Measurements from ENCODE around the gene PML. TPM values are rescaled to one million over a fixed set of nuclear protein-coding genes. Genes with fewer than 3 reads are reported as not detected.
A peak's percentile ranks its signal among the peaks of the same experiment; 100 is the strongest.

The PML gene
- total RNA-seq, 4 donors from 2014 or later: 24.1 to 75.1 (median 52.1) TPM

GRCh38 chr15:74022706-74023470, 28.4 kb downstream of the PML start:
- H3K4me3 ChIP-seq: no peak overlapping the region
- no peaks in the 10 kb centered on the region for H3K27me3 ChIP-seq
- peaks cover 0 to 32% (median 11%) of the 10 kb centered on the region in 3 donors for H3K4me1 ChIP-seq
- WGBS, 2 donors (ENCODE audit: low coverage in 1 of 2): 88 to 89% methylated on average over 10 to 31 of the region's 66 CpGs
- H3K27ac ChIP-seq: no peak overlapping the region
- H3K9me3 ChIP-seq: no peaks in the 10 kb centered on the region
- ATAC-seq: no peak
- peaks cover 0 to 76% of the 10 kb centered on the region in 2 donors for H3K36me3 ChIP-seq
- TF ChIP-seq CTCF (IDR thresholded peaks at IDR 0.05) (no peak), EP300 (IDR thresholded peaks at IDR 0.05) (no peak)

- Histone ChIP-seq H3K9me3 (no peaks in the 10 kb centered on the region), H3K27ac (peak overlapping the region in 2 of 4 donors; percentile 9 to 31), H3K4me1 (peaks cover 0 to 42% (median 14%) of the 10 kb centered on the region in 3 donors), H3K36me3 (peaks cover 0 to 79% of the 10 kb centered on the region in 2 donors), H3K27me3 (no peaks in the 10 kb centered on the region), H3K4me3 (no peak overlapping the region)
- ATAC-seq: no peak
- 82 to 83% methylated on average over 1 to 2 of the region's 2 CpGs for WGBS, 2 donors (ENCODE audit: low coverage in 1 of 2)
- TF ChIP-seq POLR2AphosphoS5 (IDR thresholded peaks at IDR 0.05) (no peak), POLR2A (IDR thresholded peaks at IDR 0.05) (no peak), CTCF (IDR thresholded peaks at IDR 0.05) (no peak), EP300 (IDR thresholded peaks at IDR 0.05) (no peak)
Measured at GRCh38 chr15:74024687-74025086, 30.2 kb downstream of the PML start.

GRCh38 chr15:74025436-74025835, 30.9 kb downstream of the PML start:
- ATAC-seq: peak; percentile 5
- Histone ChIP-seq H3K36me3 (peaks cover 0 to 81% of the 10 kb centered on the region in 2 donors), H3K9me3 (no peaks in the 10 kb centered on the region), H3K4me1 (peaks cover 0 to 42% (median 14%) of the 10 kb centered on the region in 3 donors), H3K27me3 (no peaks in the 10 kb centered on the region), H3K4me3 (no peak overlapping the region), H3K27ac (no peak overlapping the region)
- TF ChIP-seq EP300 (IDR thresholded peaks at IDR 0.05): no peak
- no peak for TF ChIP-seq POLR2AphosphoS5 (IDR thresholded peaks at IDR 0.05)
- TF ChIP-seq CTCF (IDR thresholded peaks at IDR 0.05): no peak
- no peak for TF ChIP-seq POLR2A (IDR thresholded peaks at IDR 0.05)
- 50 to 68% methylated on average over 1 to 3 of the region's 5 CpGs for WGBS, 2 donors (ENCODE audit: low coverage in 1 of 2)

GRCh38 chr15:74027688-74028087, 33.2 kb downstream of the PML start:
- H3K36me3 ChIP-seq: peaks cover 0 to 83% of the 10 kb centered on the region in 2 donors
- peaks cover 0 to 45% (median 14%) of the 10 kb centered on the region in 3 donors for H3K4me1 ChIP-seq
- no peaks in the 10 kb centered on the region for H3K27me3 ChIP-seq
- no peak for ATAC-seq
- H3K4me3 ChIP-seq: no peak overlapping the region
- peak overlapping the region in 3 of 4 donors; percentile 5 to 56 (median 24) for H3K27ac ChIP-seq
- no peaks in the 10 kb centered on the region for H3K9me3 ChIP-seq
- no peak for TF ChIP-seq POLR2AphosphoS5 (IDR thresholded peaks at IDR 0.05)
- TF ChIP-seq POLR2A (IDR thresholded peaks at IDR 0.05): no peak
- TF ChIP-seq EP300 (IDR thresholded peaks at IDR 0.05): no peak
- TF ChIP-seq CTCF (IDR thresholded peaks at IDR 0.05): no peak
- WGBS, 2 donors (ENCODE audit: low coverage in 1 of 2): 33 to 51% methylated on average over 2 to 3 of the region's 3 CpGs

- H3K9me3 ChIP-seq: no peaks in the 10 kb centered on the region
- no peak overlapping the region for H3K4me3 ChIP-seq
- H3K36me3 ChIP-seq: peaks cover 0 to 83% of the 10 kb centered on the region in 2 donors
- TF ChIP-seq EP300 (IDR thresholded peaks at IDR 0.05): no peak
- no peak for TF ChIP-seq CTCF (IDR thresholded peaks at IDR 0.05)
- TF ChIP-seq POLR2AphosphoS5 (IDR thresholded peaks at IDR 0.05): no peak
- no peak for TF ChIP-seq POLR2A (IDR thresholded peaks at IDR 0.05)
- 46 to 55% methylated on average over 3 of the region's 3 CpGs for WGBS, 2 donors (ENCODE audit: low coverage in 1 of 2)
- H3K27me3 ChIP-seq: no peaks in the 10 kb centered on the region
- no peak for ATAC-seq
- H3K27ac ChIP-seq: no peak overlapping the region
- peaks cover 0 to 50% (median 14%) of the 10 kb centered on the region in 3 donors for H3K4me1 ChIP-seq
Measured at GRCh38 chr15:74028646-74029045, 34.1 kb downstream of the PML start.
